ENCODE results near the gene SLC25A21.
A peak's percentile ranks its signal among the peaks of the same experiment; 100 is the strongest.

The SLC25A21 gene

GRCh38 chr14:36683083-36683724 lies 489.2 kb downstream of the SLC25A21 start:
- no peak for DNase-seq

DNA sequence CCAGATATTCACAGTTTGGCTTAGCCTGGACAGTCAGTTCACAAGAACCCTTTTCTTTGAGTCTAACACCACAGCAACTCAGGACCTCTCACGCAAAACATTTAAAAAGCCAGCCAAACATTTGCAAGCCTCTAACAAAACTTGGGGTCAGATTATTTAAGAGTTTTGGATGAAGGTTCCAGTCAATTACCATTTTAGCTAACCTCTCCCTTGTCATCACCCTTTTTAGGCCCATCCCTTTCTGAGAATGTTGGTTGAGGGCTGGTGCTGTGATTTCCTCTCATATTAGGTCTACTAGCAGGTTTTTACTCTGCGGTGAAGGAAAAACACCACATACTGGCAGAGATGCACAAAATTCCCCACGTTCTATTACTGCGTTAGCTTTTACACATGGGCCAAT lies 490.1 kb downstream of the SLC25A21 start:
- no peak for DNase-seq

- DNase-seq = no peak
Measured at GRCh38 chr14:36676236-36676635, 496.2 kb downstream of the SLC25A21 start.

- DNase-seq = no peak
Measured at GRCh38 chr14:36675581-36675980, 496.8 kb downstream of the SLC25A21 start.

GRCh38 chr14:36674659-36675058 lies 497.7 kb downstream of the SLC25A21 start:
- DNase-seq = no peak

GRCh38 chr14:36672095-36672494 lies 500.3 kb downstream of the SLC25A21 start:
- no peak for DNase-seq

GRCh38 chr14:36671149-36671548 lies 501.3 kb downstream of the SLC25A21 start:
- DNase-seq = no peak

DNA sequence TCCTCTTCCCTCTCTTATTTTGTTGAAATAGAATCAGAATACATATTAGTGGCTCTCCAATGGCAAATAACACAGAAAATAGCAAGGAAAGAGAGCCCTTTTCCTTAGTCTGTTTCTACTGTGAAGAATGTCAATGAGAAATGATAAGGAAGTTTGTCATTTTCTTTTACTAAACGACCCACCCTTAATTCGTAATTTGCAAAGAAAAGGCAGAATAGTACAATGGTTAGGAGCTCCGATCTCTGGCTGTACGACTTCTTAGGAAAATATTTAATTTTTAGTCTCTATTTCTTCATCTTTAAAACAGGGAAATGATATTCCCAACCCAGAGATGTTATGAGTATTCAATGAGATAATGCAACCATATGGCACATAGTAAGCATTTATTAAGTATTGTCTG lies 504.7 kb downstream of the SLC25A21 start:
- DNase-seq = no peak

GRCh38 chr14:36666416-36667206 lies 505.8 kb downstream of the SLC25A21 start:
- no peak for DNase-seq

DNA sequence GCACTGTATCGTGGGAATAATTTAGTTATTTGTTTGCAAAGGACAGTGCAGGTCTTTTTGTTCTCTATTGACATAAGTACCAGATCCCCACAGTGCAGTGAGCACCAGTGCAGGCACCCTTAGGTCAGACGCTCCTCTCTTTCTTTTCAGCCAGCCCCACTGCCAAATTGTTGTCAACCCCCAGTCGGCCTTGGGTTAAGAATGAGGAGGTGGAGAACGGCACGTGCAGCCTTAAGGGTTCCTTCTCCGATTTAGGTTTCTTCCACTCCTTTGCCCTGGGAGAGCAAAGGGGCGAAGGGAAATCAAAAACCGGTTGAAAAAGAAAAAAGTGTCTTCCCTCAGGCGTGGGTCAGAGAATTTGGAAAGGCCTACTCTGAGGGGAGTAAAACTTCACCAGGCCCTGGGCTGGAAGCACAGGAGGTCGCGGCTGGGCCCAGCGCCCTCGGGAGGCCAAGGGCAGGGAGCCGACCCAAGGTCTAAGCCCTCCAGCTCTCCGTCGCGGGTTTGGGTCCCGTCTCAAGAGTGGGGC lies 506.5 kb downstream of the SLC25A21 start:
- DNase-seq = no peak

- no peak for DNase-seq
Measured at GRCh38 chr14:36664322-36665193, 507.8 kb downstream of the SLC25A21 start.

DNA sequence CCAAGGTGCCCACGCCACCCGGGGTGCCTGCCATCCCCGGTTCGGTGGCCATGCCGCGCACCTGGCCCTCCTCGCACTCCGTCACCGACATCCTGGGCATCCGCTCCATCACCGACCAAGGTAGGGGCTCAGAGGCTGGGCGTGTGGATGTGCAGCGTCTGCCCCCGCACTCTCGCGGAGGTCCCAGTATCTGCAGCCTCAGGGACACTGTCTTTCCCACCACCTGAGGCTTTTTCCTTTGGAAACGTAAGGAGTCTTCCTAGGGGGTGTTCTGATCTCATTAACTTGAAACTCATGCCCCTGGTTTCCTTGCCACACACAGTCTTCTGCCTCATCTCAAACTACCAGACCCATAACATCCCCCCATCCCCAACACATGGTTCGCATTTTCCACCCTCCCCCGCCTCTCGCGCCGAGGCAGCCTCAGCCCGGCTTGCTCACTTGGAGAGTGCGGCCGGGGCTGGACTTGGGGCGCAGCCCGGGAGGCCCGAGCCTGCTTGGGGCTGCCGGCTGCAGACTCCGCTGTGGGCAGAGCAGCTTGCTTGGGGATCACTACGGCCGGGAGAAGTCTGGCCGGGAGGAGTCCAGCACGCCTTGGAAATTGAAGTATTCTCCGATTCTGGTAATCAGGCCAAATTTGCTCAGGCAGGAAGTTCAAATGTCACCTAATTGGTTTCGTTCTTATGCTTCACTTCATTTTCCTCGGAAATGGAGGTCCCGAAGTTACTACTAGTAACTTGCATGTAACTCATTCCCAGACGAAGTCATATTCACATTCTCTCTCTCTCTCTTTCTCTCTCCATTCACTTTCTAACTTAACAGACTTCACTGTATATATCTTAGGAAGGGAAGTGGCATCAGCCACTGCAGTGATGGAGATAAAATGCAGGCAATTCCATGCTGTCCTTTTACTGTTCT lies 508.7 kb downstream of the SLC25A21 start:
- DNase-seq = no peak

DNA sequence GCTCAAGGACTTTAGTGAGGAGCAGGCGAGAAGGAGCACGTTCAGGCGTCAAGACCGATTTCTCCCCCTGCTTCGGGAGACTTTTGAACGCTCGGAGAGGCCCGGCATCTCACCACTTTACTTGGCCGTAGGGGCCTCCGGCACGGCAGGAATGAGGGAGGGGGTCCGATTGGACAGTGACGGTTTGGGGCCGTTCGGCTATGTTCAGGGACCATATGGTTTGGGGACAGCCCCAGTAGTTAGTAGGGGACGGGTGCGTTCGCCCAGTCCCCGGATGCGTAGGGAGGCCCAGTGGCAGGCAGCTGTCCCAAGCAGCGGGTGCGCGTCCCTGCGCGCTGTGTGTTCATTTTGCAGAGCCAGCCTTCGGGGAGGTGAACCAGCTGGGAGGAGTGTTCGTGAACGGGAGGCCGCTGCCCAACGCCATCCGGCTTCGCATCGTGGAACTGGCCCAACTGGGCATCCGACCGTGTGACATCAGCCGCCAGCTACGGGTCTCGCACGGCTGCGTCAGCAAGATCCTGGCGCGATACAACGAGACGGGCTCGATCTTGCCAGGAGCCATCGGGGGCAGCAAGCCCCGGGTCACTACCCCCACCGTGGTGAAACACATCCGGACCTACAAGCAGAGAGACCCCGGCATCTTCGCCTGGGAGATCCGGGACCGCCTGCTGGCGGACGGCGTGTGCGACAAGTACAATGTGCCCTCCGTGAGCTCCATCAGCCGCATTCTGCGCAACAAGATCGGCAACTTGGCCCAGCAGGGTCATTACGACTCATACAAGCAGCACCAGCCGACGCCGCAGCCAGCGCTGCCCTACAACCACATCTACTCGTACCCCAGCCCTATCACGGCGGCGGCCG lies 509.6 kb downstream of the SLC25A21 start:
- DNase-seq = no peak

DNA sequence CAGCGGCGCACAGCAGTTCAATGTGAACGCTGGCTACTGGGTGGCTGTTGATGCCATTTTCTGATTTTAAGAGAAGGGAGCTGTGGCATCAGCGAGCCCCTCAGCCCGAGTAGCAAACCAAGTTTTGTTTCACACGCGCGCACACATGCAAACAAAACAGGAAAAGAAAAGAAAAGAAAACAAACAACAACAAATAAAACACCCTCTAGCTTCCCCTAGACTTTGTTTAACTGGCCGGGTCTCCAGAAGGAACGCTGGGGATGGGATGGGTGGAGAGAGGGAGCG lies 510.2 kb downstream of the SLC25A21 start:
- DNase-seq = no peak

GRCh38 chr14:36661506-36662257 lies 510.7 kb downstream of the SLC25A21 start, which contains the start of gene PAX9:
TSS of gene PAX9 (plus strand) at chr14:36661860. CDS start at chr14:36662090, 230 bp downstream.
- peak; percentile 71 to 87 for DNase-seq

DNA sequence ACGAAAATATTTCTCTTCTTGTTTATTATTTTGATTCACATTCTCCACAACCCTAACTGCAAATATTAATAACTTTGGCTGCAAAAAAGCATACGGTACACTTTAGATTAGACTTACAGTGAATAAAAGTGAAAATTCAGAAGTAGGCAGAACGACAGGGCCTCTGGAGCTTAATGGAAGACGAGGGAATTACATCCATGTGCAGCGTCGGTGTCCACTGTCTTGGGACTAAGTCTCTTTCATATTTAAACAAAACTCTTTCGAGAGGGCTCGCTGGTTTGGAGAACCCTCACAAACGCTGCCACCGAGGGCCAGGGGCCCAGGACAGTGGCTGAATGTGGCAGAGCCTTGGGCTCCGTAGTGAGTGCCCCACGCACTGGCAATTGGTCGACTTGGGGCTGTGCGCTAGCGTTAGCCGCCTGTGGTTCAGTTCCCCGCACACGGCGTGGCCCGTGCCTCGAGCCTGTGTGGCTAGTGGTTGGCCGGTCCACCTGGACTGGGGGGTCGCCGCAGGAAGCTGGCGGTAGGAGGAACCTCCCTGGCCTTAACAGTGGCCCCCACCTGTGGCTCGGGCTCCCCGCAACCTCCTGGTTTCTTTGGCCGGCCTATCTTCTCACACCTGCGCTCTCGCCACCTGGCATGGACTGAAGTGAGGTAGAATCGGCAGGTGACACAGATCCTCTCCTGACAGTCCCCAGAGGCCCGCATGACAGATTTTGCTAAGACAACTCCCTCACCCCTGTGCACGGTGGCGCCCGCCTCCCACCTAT lies 511.5 kb downstream of the SLC25A21 start:
- no peak for DNase-seq

DNA sequence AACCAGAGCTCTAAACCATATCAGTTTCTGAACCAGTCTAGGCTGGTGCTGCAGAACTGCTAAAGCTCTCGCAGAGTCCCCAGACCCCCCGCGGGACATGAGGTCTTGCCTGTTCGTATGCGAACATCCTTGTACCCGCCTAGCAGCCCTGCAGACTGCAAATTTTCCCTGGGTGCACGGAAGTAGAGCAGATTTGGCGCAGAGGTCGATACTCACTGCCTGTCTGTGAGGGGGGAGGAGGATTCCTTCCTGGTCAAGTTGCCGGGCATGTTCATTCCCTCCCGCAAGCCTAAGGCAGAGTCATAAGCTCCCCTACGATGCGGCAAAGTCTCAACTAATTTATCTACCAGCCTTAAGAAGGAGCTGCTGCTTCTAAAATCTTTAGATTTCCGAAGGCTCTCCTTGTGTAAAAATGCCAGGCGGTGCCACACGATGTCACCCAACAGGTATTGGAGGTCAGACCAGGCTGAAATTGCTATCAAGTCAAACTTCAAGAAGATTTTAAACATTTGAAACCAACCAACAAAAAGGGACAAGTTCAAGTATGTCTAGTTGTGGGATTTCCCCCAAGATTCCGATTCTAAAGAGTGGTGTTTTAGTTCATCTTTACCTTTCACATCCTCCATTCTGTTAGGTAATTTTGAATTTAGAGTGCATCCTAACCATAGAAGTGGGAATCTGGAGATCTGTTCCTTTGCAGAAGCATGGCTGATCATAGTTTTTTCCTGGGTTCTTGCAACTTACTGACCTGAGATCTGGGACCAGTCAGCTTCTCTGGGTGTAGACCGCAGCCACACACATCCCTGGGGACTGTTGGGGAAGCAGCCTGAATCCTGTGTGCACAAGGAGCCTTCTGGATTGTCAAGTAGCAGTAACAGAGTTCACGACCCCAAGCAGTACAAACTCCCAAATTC lies 512.3 kb downstream of the SLC25A21 start:
- DNase-seq = no peak

GRCh38 chr14:36659010-36659821 lies 513.2 kb downstream of the SLC25A21 start:
- DNase-seq = no peak
